Measurements from ENCODE around the gene NOS3. TPM values are rescaled to one million over a fixed set of nuclear protein-coding genes. Genes with fewer than 3 reads are reported as not detected.
A peak's percentile ranks its signal among the peaks of the same experiment; 100 is the strongest.
"Not testable (repeated sequence)": the region's sequence is repeated elsewhere in the genome, so short reads cannot be mapped to it uniquely, and the experiment has no call there.

The NOS3 gene
- total RNA-seq, 1 experiment from 2014 or later: 0.30 TPM

DNA sequence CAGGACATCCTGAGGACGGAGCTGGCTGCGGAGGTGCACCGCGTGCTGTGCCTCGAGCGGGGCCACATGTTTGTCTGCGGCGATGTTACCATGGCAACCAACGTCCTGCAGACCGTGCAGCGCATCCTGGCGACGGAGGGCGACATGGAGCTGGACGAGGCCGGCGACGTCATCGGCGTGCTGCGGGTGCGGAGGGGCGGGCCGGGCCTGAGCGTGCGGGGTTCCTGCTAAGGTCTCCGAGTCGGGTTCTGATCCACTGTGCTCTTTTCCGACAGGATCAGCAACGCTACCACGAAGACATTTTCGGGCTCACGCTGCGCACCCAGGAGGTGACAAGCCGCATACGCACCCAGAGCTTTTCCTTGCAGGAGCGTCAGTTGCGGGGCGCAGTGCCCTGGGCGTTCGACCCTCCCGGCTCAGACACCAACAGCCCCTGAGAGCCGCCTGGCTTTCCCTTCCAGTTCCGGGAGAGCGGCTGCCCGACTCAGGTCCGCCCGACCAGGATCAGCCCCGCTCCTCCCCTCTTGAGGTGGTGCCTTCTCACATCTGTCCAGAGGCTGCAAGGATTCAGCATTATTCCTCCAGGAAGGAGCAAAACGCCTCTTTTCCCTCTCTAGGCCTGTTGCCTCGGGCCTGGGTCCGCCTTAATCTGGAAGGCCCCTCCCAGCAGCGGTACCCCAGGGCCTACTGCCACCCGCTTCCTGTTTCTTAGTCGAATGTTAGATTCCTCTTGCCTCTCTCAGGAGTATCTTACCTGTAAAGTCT, 23.1 kb downstream of the NOS3 start:
- no peak for DNase-seq (ENCODE audit: extremely low read depth, low read depth)

DNA sequence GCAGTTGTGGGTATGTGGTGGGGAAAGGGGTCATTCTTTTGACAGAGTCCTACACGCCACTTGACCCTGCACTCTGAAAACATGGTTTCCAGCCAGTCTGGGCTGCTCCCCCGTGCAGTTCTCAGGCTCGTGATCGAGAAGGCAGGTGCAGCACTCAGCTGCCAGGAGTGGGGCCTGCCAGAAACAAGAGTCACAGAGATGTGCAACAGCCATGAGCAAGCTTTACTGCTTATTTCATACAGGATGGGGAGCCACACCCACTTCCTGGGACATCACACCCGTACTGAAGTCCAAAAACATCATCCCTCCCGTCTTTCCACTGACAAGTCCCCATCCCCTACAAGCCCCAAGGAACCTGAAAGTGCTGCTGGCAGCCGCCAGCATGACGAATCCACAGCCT, 24.1 kb downstream of the NOS3 start:
- no peak for DNase-seq (ENCODE audit: extremely low read depth, low read depth)

DNA sequence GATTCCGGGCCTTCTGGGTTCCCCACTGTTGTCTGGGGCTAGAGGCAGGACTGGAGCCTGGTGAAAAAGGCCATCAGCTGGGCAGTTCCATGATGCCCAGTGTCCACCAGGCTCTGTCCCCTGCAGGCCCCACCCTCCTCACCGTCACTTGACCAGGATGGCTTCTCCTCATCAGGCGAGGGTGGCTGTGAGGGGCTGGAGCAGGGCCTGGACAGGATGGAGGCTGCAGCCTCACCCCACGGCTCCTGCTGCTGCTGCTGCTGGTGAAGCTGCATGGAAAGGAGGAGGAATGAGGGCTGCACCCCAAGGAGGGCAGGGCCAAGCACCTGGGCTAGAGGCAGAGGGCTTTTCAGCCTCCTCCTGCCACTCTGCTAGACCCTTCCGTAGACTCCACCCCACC, 25.1 kb downstream of the NOS3 start:
- no peak for DNase-seq (ENCODE audit: extremely low read depth, low read depth)

DNA sequence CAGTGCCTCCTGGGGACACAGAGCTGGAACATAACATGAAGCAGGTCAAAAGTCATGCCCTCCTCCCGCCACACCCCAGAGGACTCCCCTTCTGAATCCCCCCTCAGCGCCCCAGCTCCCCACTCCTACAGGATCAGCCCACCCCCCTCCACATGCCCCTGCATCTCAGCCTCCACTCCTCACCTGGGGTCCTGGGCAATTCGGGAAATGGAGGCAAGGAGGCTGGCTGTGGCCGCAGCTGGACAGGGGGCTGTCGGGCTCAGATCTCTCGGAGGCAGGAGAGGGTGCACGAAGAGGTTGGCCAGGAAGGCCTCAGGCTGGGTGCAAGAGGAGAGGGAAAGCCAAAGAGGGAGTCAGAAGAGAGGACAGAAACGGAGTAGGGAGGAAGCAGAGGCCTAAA, 25.7 kb downstream of the NOS3 start:
- DNase-seq (ENCODE audit: extremely low read depth, low read depth): no peak

DNA sequence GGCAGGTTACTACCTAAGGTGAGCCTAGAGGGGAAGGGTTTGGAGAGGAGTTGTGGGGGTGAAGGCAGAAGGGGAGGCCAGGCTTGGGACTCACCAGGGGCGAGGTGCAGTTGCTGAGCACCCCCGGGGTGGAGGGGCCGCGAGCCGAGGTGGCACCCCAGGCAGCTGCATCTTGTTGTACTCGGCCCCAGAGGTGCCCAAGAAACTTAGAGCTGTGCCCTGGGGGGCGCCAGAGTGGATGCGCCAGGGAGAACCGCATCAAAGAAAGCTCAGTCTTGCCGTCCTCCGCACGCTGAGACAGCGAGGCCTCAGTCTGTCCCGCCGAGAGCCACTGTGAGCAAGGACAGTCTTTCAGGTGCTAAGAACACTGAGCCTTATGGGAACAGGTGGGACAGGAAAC, 26.1 kb downstream of the NOS3 start:
- no peak for DNase-seq (ENCODE audit: extremely low read depth, low read depth)

DNA sequence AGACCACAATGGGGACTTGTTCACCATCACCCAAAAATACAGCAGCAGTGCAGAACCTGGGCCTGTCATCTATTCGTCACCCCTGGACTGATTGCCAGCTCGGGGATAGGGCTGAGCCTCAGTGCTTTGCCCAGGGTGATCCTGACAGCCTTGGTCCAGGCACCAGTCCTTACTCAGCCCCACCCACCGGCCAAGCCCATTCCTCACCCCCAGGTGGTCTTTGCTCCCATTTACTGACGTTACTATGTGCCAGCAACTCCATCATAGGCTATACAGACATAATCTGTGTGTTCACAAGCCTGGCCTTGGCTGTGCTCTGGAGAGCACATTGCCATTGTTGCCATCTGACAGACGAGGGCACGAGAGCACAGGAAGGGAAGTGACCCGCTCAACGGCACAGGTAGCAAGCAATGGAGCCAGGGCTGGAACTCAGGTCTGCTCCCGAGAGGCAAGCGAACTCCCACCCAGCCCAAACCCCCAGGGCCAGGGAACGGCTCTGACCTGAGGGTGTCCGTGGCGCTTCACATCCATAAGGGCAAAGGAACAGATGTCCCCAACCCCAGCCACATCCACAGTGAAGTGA, 26.6 kb downstream of the NOS3 start:
- DNase-seq (ENCODE audit: extremely low read depth, low read depth): no peak

DNA sequence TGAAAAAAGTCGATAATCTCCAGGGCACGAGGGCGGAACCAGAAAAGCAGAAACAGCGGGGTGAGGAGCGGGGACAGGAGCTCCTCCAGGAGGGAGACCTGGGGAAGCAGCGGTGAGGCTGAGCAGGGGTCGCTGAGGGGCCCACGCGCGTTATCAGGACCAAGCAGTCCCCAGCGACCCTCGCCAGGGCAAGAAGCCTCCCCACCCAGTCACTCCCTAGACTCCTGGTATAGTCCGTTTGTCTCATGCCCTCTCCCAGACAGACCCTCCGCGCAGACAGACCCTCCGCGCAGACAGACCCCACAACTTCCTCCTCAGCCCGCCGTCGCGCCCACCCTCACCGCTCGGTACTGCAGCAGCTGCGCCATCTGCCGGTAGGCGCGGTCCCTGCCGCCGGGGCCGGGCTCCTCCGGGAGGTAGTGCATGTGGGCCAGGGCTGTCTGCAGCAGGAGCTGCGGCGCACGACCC, 27.2 kb downstream of the NOS3 start:
- peak; percentile 31 for DNase-seq (ENCODE audit: extremely low read depth, low read depth)

DNA sequence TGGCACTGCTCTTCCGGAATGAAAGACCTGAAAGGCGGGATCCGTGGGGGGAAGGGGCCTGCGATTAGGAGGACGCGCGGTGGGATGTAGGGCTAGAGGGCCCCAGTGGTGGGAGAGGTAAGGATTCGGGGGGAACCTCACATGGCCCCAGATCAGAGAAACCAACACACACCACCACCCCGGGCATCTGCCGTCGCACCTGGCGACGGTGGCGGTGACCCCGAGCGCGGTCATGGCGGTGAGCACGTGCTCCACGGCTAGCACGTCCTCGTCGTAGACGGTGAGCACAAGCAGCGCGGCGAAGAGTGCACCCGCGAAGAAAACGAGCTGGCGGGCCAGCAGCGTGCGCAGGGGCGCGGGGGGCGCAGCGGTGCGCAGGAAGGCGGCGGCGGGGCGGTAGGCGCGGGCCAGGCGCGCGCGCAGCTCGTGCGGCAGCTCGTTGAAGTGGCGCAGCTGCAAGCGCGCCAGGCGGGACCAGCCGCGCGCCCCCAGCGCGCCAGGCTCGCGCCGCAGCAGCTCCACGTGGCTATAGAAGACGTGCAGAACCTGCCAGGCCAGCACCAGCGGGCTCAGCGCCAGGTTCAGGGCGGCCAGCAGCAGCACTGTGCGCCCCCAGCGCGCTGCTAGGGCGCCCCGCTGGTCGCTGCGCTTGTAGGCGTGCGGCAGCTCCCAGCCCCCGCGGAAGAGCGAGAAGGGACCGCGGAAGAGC, 27.8 kb downstream of the NOS3 start:
- DNase-seq (ENCODE audit: extremely low read depth, low read depth): no peak

DNA sequence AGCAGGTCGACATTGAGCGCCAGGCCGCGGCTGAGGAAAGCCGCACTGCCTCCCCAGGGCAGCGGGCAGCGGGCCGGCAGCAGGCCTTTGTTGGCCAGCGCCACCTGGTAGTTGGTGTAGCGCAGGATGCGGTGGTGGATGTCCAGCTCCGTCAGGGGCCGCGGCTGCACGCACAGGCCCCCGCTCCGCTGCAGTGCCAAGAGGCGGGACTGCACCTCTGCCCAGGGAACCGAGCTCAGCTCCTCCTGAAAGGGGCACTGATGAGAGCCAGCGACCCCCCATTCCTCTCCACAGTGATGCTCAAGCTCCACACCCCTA, 28.3 kb downstream of the NOS3 start:
- no peak for DNase-seq (ENCODE audit: extremely low read depth, low read depth)

DNA sequence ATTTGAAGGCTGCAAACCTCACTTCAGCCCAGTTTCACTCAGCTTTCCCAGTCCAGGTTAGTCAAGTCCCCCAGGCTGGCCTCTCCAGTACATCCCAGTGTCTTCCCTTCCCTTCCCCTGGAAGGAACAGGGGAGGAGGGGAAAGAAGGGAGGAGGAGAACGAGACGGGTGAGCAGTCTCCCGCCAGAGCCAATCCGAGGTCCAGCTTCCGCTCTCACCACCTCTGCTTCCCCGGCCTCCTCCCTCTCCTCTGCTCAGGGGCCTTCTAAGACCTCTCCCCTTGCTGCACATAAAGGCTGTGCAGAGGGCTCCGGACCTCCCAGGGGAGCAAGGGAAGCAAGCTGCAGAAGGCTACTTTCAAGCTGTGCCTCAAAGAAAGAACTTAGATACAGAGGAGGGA, 29.4 kb downstream of the NOS3 start:
- no peak for DNase-seq (ENCODE audit: extremely low read depth, low read depth)

DNA sequence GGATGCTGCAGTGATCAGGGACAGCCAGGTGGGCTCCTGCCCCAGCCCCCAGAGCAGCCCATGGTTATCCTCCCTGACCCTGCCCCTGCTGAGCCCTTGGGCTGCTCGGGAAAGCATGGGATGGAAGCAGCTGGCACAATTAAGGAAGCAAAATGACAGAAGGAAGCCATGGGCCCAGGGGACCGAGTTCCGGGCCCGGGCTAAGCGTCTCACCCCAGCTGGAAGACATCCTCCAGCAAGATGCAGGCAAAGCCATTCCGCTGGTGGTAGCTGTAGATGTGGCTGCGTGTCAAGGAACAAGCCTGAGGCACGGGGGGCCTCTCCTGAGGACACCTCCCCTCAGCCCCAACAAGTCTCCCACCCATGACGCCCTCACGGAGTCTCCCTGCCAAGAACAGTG, 32.4 kb downstream of the NOS3 start:
- no peak for DNase-seq (ENCODE audit: extremely low read depth, low read depth)

DNA sequence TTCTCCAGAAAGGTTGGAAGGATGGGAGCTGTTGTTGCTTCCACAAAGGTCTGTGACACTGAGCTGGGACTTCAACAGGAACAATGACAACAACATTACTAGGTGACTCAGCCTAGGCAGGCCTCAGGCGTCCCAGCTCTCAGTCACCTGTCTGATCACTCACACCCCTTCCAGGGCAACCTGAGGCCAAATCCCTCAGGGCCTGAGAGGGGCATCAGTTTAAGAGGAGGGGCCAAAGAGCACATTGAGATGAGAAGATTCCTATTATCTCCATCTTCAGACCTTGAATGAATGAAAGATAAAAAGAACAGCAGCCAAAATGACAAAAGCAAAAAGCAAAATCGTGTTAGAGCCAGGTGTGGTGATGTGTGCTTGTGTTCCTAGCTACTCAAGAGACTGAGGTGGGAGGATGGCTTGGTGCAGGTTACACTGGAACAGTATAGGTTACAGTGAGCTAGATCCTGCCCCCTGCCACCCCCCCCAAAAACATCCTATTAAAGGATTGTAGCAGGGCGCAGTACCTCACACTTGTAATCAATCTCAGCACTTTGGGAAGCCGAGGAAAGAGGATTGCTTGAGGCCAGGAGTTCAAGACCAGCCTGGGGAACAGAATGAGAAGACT, 33.7 kb downstream of the NOS3 start, which contains the start of gene ATG9B:
TSS of gene ATG9B (minus strand) at position 60 of the 622 bp plus-strand sequence. CDS start 71 bp downstream, outside the sequence.
- no peak for DNase-seq (ENCODE audit: extremely low read depth, low read depth)

DNA sequence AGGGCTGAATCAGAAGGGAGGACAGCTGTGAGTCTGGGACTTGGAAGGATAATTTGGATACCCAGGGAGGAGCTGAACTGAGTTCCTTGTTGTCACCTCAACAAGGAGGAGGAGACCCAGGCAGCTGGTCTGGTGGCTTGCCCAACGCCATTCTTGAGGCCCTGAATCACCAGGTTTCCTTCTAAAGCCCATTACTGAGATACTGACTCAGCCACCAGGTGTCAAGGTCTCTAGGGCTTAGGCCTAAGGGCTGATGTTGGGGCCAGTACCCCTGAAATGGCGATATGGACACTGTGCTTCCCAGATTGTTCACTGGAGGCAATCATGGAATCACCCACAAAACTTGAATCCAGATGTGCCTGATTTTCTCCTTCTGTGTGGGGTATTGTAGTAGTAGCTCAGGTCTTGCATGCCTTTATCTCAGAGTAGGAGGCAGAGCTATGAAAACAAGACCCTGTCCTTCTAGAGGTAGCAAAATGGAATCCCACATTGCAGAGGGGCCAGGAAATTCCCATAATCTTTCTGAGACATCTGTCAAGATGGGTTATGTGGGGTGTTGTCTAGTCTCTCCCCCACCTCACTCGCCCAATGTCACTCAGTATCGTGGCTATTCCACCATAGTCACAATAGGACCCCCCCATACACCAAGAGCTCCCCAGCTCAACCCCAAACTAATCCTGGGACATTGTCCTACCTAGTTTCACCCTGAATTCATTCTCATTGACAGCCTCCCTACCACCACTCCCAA, 35.3 kb downstream of the NOS3 start:
- DNase-seq (ENCODE audit: extremely low read depth, low read depth): no peak

DNA sequence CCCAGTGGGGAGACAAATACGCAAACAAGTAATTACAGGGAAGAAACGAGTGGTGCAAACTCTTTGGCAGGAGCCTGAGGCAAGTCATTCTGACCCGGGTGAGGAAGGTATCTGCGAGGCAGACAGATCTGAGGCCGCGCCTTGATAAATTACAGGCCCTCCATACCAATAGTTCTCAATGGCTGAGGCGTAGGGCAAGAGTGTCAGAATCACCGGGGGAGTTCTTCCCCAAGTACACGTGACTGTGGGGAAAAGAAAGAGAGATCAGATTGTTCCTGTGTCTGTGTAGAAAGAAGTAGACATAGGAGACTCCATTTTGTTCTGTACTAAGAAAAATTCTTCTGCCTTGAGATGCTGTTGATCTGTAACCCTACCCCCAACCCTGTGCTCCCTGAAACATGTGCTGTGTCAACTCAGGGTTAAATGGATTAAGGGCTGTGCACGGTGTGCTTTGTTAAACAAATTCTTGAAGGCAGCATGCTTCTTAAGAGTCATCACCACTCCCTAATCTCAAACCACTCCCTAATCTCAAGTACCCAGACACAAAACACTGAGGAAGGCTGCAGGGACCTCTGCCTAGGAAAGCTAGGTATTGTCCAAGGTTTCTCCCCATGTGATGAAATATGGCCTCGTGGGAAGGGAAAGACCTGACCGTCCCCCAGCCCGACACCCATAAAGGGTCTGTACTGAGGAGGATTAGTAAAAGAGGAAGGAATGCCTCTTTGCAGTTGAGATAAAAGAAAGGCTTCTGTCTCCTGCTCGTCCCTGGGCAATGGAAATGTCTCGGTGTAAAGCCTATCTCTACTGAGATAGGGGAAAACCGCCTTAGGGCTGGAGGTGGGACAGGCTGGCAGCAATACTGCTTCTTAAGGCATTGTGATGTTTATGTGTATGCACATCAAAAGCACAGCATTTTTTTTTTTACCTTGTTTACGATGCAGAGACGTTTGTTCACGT, 36.2 kb downstream of the NOS3 start:
- not testable (repeated sequence) for DNase-seq (ENCODE audit: extremely low read depth, low read depth)

DNA sequence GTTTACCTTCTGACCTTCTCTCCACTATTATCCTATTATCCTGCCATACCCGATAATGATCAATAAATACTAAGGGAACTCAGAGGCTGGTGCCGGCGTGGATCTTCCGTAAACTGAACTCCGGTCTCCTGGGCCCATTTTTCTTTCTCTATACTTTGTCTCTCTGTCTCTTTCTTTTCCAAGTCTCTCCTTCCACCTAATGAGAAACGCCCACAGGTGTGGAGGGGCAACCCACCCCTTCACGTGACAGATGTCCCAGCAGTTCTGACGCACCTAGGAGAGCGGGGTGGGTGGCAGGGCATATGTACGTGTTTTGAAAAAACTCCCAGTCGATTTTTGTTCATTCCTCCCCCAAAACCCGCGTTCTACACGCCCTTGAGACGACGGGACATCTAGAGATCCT, 36.9 kb downstream of the NOS3 start:
- DNase-seq (ENCODE audit: extremely low read depth, low read depth): not testable (repeated sequence)

DNA sequence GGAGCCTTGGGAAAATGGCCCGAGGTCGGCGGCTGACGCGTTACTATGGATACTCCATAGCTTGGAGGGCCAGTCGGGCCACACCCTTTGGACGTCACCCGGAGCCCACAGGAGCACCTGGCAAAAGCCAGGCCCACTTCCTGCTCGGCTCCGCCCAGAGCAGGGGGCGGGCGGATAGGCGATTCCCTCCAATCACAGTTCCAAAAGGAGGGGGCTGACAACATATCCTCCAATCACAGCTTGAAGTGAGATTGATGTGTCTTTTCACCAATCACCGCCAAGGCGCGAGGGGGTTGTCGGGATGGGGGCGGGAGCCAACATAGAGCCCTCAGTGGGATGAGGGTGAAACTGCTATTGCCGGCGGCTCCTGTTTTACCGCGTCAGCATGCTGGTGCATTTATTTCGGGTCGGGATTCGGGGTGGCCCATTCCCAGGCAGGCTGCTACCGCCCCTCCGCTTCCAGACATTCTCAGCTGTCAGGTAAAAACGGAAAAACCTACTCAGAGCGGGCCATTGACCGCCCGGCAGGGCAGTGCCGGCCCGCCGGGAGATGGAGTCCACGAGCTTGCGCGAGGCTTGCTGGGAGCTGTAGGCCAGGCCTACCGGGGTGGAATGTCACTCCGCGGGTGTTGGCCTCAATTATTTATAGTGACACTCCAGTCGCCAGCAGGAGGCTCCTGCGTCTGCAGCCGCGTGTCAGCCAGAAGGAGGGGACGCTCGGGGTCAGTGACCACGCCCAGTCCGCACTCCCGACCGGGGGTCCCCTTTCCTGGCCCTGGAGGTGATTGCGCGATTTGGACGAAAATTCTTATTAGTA, 37.5 kb downstream of the NOS3 start, which contains the start of gene ABCB8:
TSS of gene ABCB8 (plus strand) at position 320 of the 817 bp plus-strand sequence. CDS start at position 386, 66 bp downstream.
- DNase-seq (ENCODE audit: extremely low read depth, low read depth): peak; percentile 99

DNA sequence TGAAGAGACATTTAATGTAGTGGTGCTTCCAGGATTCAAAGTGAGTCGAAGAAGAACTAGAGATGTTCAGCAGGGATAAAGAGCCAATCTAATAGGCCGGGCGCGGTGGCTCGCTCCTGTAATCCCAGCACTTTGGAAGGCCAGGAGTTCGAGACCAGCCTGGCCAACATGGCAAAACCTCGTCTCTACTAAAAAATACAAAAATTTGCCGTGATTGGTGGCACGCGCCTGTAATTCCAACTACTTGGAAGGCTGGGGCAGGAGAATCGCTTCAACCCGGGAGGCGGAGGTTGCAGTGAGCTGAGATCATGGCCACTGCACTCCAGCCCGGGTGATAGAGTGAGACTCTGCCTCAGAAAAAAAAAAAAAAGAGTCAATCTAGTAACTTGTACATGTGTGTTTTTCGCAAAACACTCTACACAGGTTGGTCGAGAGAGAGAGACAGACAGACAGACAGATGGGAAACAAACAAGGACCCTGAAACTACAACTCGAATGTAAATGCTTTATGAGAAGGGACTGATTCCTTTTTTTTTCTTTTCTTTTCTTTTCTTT, 38.2 kb downstream of the NOS3 start:
- no peak for DNase-seq (ENCODE audit: extremely low read depth, low read depth)

DNA sequence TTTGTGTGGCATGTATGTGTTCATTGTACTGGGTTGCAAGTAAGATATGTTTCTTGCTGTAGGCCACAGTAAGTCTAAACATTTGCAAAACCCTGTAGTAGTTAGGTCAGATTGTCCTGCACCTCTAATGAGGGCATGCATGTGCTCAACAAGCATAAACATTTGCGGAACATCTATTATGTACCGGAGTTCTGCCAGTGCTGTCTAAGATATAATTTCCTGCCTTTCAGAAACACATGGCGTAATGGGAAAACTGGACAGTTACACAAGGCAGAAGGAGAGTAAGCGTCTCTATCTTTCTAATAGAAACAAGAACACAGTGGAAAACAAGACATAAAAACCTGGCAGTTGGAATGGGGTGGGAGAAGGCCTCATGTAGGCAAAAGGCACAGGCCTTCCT, 40.2 kb downstream of the NOS3 start:
- DNase-seq (ENCODE audit: extremely low read depth, low read depth): no peak
